Suppressor macrophage (primary cell): ENCODE results near the gene SPRY4.
"Not testable (repeated sequence)": the region's sequence is repeated elsewhere in the genome, so short reads cannot be mapped to it uniquely, and the experiment has no call there.

Source experiments
- DNase-seq, 4 experiments: peaks; one replicate each; pipeline ENCODE4 v3.0.0-alpha.2; 2020 to 2022

SPRY4 gene

DNA sequence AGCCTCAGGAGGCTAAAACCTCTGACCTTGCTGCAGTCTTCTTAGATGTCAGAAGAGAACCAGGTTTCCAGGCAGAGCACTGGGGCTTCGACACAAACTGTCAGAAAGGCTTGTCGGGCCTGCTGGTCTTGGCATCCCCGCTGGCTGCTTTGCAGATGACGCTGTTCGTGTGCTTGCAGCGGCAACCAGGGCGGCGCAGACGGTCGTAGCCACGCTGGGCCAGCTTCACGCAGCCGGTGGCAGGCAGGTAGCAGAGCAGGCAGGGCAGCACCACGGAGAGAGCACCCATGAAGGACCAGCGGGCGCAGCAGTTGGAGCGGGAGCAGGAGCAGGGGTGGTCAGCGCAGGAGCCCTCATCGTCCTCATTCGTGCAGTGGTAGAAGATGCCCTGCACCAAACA lies 10.7 kb downstream of the SPRY4 start:
- DNase-seq, result no peak

- DNase-seq, result no peak
Measured at GRCh38 chr5:142313682-142314081, 11.1 kb downstream of the SPRY4 start.

GRCh38 chr5:142313275-142313674 lies 11.5 kb downstream of the SPRY4 start:
- no peak for DNase-seq

DNA sequence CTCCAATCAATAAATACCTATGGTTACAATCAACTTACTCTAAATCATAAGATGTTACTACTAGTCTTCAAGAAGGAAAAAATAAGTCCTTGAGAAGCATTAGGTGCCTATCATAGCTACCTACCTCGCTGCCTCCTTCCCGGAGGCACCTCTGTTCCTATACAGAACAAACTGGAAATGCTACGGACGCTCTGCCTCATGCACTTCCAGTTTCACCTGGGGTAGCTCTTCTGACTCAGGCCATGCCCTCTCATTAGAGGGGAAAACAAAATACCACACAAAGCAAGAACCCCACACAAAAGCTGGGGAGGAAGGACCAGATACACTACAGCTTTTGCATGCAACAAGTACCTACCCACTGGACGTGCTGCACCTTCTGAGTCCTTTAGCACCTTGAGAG lies 12.4 kb downstream of the SPRY4 start:
- no peak for DNase-seq

DNA sequence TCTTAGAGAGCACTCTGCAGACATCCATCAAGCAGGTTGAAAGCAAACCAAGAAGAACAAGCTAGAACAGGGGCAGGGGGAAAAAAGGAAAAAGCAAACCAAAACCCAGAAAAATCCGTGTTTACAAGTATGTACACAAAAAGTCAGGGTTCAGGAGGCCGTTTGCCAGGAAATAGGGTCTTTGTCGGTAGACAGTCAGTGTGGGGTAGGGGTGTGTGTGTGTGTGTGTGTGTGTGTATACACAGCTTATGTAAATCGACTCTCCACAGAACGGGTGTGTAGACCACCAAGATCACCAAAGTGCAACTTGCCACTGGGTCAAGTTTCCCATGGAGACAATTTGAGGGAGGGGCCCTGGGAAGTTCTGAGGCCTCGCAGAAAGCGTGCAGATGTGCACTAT lies 13.1 kb downstream of the SPRY4 start:
- no peak for DNase-seq

GRCh38 chr5:142310803-142311202 lies 14.0 kb downstream of the SPRY4 start:
- no peak for DNase-seq

DNA sequence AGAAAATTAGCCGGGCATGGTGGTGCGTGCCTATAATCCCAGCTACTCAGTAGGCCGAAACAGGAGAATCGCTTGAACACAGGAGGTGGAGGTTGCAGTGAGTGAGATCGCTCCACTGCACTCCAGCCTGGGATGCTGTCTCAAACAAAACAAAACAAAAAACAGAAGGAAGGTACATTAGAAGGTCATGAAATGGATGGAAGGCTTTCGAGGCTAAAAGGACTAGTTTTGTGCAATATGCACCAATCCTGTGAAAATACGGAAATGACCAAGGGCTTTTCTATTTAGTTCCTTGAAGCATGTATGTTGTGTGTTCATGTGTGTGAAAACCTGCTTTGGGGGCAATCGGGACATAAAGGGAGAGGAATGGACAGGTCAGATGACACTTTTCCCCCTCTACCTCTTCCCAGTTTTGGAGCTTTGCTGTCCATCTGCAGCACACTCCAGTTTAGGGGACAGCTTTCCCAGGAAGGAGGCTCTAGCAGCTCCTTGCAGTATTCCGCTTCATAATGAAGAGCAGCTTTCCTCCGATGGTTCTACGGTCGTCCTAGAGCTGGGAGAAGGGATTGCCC lies 15.0 kb downstream of the SPRY4 start:
- no peak for DNase-seq

DNA sequence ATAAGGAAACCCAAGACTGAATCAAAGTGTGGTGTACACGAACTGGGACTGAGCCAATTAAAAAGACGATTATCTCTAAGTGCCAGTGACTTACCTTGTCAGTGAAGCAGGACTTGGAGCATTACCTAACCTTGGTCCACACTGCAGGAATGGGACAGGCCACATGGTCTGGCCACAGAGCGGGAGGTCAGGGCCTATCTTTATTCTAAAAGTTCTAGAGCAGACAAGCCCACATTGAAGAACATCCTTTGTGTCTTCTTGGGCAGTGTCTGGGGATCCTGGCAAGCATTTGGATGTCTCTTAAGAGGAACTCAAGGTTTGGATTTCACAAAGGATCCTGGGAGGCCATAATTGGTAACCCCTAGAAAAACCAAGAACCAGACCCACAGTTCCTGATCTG lies 16.5 kb downstream of the SPRY4 start:
- DNase-seq, result no peak

DNA sequence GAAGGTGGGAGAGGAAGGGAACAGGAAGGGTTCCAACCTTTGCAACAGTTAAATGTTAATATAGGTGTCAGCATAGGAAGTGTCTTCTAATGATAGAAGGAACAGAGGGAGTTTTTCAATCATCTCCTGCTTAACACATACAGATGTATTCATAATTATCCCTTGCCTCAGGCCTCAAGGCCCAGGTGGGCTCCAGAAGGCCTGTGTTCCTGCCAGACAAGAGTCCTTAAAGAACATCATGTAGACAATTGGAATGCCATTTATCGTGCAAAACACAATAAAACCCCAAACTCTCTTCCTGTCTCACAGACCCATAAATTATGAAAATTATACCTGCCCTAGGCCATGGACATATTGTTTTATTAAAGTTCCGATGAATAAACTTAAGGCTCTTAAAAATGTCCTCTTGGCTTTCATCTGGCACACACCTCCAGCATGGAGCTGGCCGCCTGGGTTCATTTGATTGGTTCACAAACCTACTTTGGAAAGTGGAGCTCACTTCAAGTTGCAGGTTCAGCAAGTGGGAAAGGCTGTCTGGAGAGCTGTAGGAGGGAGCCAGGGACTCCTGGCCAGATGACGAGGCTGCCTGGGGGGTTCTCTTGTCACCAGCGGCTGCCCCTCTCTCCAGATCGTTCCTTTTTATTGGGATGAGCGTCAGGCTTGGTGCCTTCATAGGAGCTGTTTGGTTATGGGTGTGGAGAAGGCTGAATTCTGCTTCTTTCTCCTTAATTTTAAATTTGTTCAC lies 17.5 kb downstream of the SPRY4 start:
- DNase-seq, result no peak

DNA sequence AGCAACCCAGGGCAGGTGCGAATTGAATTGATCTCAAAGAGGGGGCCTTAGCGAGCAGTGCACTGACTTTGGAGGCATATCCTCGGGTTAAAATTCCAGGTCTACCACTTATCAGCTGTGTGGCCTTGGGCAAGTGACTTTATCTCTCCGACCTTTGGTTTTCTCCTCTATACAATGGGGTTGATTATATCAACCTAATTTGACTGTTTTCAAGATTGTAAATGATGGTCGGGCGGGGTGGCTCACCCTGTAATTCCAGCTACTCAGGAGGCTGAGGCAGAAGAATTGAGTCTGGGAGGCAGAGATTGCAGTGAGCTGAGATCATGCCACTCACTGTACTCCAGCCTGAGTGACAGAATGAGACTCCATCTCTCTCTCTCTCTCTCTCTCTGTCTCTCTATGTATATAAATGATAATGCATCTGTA lies 18.7 kb downstream of the SPRY4 start:
- DNase-seq, result no peak

DNA sequence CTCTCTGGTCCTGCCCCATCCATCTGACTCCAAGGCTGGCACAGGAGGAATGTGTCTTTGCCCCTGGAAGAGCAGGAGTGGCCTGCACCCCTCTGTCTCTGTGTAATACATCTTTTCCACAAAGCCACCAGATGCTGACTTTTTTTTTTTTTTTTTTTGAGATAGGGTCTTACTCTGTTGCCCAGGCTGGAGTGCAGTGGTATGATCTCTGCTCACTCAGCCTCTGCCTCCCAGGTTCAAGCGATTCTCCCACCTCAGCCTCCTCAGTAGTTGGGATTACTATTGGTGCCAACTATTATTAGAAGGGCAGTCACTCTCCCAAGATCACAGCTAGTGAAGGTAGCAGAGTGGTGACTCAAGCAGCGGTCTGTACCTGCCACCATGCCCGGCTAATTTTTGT lies 19.6 kb downstream of the SPRY4 start:
- no peak for DNase-seq

GRCh38 chr5:142304013-142304701 lies 20.7 kb downstream of the SPRY4 start:
- no peak for DNase-seq

DNA sequence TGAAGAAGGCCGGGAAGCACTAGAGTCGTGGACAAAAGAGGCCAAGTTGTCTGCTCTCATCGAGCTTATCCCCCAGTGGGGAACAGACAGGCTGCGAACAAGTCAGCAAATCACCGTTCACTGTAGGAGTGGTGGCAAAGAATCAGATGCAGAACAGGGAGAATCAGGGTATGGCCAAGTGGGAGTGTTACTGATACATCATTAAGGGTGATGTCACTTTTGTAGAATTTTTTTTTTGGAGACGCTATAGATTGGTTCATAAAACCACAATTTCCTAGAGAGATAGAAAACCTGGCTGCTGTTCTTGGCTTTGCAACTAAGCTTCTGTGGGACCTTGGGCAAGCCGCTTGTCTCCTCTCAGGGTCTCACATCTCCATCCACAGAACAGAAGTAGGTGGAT lies 21.3 kb downstream of the SPRY4 start:
- DNase-seq, result no peak

DNA sequence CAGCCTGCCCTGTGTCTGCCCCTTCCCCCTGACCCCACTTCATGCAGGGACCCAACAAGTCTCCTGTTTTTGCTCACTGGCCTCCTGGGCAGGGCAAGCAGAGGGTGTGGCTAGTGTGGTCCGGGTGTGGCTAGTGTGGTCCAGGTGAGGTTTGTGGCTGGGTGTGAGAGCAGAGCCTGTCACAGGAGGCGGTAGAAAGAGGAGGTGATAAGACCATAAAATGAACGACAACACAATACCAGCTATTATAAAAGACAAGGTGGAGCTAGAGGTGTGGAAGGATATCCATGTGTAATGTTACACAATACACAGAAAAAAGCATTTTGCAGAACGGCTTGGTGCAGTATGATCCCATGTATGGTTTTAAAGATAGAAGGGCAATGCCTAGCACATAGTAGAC lies 23.3 kb downstream of the SPRY4 start:
- no peak for DNase-seq

GRCh38 chr5:142300677-142301076 lies 24.1 kb downstream of the SPRY4 start:
- DNase-seq, result no peak

DNA sequence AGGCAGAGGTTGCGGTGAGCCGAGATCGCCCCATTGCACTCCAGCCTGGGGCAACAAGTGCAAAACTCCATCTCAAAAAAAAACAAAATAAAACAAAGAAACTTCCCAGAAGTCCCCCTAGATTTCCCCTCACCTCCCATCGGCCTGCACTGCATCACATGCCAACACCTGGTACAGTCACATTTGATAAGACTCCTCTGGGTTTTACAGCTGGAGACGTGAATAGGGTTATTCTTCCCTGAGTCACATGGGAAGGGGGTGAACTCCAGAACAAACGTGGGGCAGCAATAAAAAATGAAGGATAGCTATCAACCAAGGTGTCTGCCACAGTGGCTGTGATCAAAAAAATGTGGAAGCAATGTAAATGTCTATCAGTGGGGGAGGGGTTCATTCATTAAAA lies 26.0 kb downstream of the SPRY4 start:
- no peak for DNase-seq

GRCh38 chr5:142297786-142298185 lies 27.0 kb downstream of the SPRY4 start:
- not testable (repeated sequence) for DNase-seq

- no peak for DNase-seq
Measured at GRCh38 chr5:142296914-142297417, 27.9 kb downstream of the SPRY4 start.

DNA sequence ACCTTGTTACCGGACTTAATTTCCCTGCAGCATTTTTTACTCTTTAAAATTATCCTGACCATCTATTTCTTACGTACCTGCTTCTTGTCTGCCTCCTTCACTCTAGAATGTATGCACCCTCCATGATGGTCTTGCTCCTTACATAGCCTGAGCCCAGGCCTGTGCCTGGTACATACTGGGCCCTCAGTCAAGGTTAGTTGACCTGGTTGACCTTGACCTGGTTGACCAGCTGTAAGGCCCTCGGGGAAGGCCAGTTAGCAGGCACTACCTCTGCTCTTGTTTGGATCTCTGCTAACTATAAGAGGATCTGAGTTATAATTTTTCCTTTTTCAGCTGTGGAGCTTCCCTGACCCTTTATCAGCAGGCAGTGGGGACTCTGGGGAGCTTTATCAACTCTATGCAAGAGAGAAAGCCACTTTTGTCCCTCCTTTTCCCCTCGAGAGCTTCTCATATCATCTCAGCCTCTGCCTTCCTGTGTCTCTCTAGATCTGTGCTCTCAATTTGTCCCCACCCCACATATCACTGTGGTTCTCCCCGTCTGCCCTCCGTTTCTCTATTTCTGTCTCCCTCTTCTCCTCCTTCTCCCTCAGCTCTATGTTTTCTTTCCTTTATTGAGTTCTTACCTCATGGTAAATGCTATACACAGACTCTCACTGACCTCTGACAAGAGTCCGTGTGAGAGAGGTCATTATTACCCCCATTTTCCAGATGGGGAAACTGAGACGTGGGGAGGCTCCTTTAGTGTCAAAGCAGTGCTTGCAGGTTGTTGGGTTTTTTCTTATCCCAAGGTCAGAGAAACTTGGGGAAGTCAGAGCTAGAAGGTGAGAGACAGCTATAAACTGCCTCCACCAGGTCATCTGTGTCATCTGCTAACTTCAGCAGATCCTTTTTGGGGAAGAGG lies 28.6 kb downstream of the SPRY4 start:
- no peak for DNase-seq

- no peak for DNase-seq
Measured at GRCh38 chr5:142295084-142295758, 29.6 kb downstream of the SPRY4 start.

DNA sequence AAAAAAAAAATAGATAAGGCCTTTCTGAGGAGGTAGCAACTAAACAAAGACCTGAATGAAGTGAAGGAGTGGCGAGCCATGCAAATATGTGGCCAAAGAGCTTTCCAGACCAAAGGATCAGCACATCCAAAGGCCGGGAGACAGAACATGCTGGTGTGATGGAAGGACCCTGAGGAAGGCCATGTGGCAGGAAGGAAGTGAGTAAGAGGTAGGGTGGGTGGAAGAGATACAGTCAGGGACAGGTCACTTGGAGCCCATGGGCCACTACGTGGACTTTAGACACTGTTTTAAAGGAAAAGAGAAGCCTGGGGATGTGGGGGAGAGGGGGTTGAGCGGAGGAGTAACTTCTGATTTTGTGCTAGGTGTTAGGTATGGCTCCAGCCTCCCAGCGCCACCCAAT lies 31.3 kb downstream of the SPRY4 start:
- peak in 3 of 4 experiments; percentile 5 to 25 (median 12) for DNase-seq

DNA sequence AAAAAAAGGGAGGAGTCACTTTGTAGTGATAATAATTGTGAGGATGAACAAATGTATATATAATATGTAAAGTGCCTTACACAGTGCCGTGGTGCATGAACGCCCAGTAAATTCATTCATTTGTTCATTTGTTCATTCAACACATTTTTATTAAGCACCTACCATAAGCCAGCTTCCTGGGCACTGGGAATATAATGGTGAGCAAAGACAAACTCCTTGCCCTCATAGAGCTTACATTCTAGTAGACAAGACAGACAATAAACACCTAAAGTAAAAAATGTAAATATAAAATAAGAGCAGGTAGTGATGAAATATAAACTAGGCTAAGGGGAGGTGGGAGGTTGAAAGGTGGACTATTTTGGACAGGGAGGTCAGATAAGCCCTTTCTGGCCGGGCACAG lies 32.0 kb downstream of the SPRY4 start:
- no peak for DNase-seq
